ENCODE data around the gene TRANK1. TPM values are rescaled to one million over a fixed set of nuclear protein-coding genes. Genes with fewer than 3 reads are reported as not detected.

Gene TRANK1
- total and polyA plus RNA-seq, 2 experiments from 2014 or later: 1.8 to 6.7 TPM

GRCh38 chr3:36871379-36872126 is 73.3 kb downstream of the TRANK1 start:
- no peak; the same call in 2 of the 3 replicates for ATAC-seq
- Histone ChIP-seq H3K4me3 (no peak overlapping the region), H3K36me3 (ENCODE audit: insufficient read depth) (no peaks in the 10 kb centered on the region), H3F3A (replicated peaks; ENCODE audit: low read depth) (no peaks in the 10 kb centered on the region), H3K9me2 (ENCODE audit: insufficient read depth) (no peaks in the 10 kb centered on the region), H3K4me2 (no peak overlapping the region), H4K20me1 (replicated peaks; ENCODE audit: insufficient read depth) (no peaks in the 10 kb centered on the region), H3K4me1 (ENCODE audit: insufficient read depth) (peaks cover 8% of the 10 kb centered on the region), H3K27me3 (ENCODE audit: insufficient read depth) (no peaks in the 10 kb centered on the region), H3K27ac (ENCODE audit: low read depth) (no peak overlapping the region), H2AFZ (no peak overlapping the region), H3K79me2 (replicated peaks; ENCODE audit: insufficient read depth) (no peaks in the 10 kb centered on the region)
- H3K4me3 Mint-ChIP-seq: no peak overlapping the region
- no peaks in the 10 kb centered on the region for H3K27me3 Mint-ChIP-seq (ENCODE audit: insufficient read depth, low read depth, poor library complexity)
- no peaks in the 10 kb centered on the region for H3K9me3 Mint-ChIP-seq
- TF ChIP-seq ZNF462 (CRISPR knock-in tag; IDR thresholded peaks at IDR 0.05) (no peak), CTCF (conservative IDR thresholded peaks at IDR 0.05; ENCODE audit: low read depth in 2 of 2) (peak; percentile 22 to 38; a peak in 2 of 4 replicates), EZH2 (IDR thresholded peaks at IDR 0.05; ENCODE audit: low read depth, unreplicated experiment) (no peak), CREB1 (CRISPR knock-in tag; IDR thresholded peaks at IDR 0.05; ENCODE audit: low read depth) (no peak), EZH2phosphoT487 (IDR thresholded peaks at IDR 0.05; ENCODE audit: unreplicated experiment) (no peak), STAT1 (IDR thresholded peaks at IDR 0.05; ENCODE audit: unreplicated experiment) (no peak), REST (IDR thresholded peaks at IDR 0.05; ENCODE audit: unreplicated experiment) (no peak), JUNB (IDR thresholded peaks at IDR 0.05; ENCODE audit: unreplicated experiment) (no peak), POLR2AphosphoS5 (IDR thresholded peaks at IDR 0.05; ENCODE audit: low read depth) (no peak)
- H3K4me1 Mint-ChIP-seq: peaks cover 10% of the 10 kb centered on the region; the same call in 2 of the 3 replicates
- H3K36me3 Mint-ChIP-seq (ENCODE audit: low read depth): no peaks in the 10 kb centered on the region
- H3K27ac Mint-ChIP-seq: no peak overlapping the region; the same call in 1 of the 2 replicates
- DNase-seq (ENCODE audit: low spot score): peak; percentile 13
